DOHH2 (cell line): ENCODE results near the gene GANC.

Experiments used
- CTCF ChIP-seq: fragments of 200-600 bp; sonication (generic); IDR thresholded peaks from one replicate; pipeline ENCODE4 v1.5.1; 2014; ENCODE audit warnings: antibody characterized with exemption, mild to moderate bottlenecking, low read depth, low read length; ENCODE audit not compliant: poor library complexity, severe bottlenecking
- EZH2phosphoT487 ChIP-seq: fragments of 200-600 bp; sonication (generic); IDR thresholded peaks from 2 replicates; pipeline ENCODE4 v1.6.1; 2017; ENCODE audit warnings: borderline replicate concordance, mild to moderate bottlenecking, antibody characterized with exemption, low read length, moderate library complexity, mixed read lengths

- TF ChIP-seq CTCF (no peak), EZH2phosphoT487 (no peak)
Observed at GRCh38 chr15:42273900-42274701, 1.1 kb downstream of the GANC start.
